GM18858 (cell line): ENCODE measurements around the gene ZMYM2.
"Not testable (repeated sequence)": the region's sequence is repeated elsewhere in the genome, so short reads cannot be mapped to it uniquely, and the experiment has no call there.

Experiments
- ATAC-seq: cut with Tn5 transposase; IDR thresholded peaks from one replicate; pipeline ENCODE4 v1.9.1; 2021; ENCODE audit not compliant: unreplicated experiment

ZMYM2 gene

DNA sequence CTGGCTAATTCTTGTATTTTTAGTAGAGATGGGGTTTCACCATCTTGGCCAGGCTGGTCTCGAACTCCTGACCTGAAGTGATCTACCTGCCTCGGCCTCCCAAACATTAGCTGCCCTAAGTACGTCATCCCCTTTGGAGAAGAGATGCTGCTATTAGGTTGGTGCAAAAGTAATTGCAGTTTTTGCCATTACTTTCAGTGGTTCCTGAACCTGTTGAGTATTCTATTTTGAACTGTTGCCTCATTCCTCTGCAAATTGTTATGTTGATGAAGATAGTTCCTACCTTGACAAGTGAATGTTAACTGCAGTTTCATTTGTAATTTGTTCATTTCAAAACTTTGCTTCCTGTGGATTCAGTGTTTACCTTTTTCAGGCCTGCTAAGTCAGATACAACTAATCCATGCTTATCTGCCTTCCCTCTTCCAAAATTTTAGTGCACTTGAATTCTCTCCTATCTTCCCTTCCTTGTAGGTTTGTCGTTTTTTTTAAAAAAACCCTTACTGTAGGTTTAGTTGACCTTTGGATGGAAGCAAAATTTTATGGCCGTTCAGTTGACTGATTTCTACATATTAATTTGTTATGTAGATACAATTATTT lies 24.0 kb downstream of the ZMYM2 start:
- no peak for ATAC-seq

DNA sequence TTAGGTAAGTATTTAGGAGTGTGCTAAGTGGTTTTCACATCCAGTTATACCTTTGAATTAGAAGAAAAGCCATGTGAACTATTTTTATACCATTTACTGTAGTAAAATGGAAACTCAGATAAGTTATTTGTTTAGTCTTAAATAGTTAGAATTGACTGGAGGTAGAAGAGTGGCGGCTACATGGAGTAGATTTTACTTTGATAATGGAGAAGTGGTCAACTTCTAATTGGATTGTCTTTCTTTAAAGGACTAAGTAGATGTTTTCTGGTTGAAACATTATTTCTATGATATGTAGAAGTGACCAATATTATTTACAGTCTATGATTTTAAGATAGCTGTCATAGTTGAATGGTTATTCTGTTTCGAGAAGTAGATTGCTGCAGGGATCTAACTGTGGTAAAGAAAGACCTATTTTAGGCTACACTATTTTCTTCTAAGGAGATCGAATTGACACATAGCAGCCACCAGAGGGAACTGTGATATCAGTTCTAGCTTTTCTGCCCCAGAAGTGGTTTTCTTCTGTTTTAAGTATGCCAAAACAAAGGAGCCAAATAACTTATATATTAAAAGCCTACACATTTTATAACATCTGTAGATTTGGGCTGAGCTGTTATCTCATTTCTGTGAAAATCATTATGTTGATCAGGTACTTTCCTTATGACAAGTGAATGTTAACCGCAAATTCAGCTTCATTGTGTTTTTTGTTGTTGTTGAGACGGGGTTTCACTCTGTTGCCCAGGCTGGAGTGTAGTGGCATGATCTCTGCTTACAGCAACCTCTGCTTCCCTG lies 26.1 kb downstream of the ZMYM2 start:
- ATAC-seq: peak; percentile 75

DNA sequence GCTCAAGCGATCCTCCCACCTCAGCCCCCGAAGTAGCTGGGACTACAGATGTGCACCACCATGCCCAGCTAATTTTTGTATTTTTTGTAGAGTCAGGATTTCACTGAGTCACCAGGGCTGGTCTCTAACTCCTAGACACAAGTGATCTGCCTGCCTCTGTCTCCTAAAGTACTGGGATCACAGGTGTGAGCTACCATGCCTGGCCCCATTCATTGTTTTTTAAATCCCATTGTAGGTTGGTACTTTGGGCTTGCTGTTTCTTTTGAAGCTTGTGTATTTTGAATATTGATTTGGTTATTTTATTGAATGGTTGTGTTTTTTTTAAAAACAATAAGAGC lies 26.7 kb downstream of the ZMYM2 start:
- no peak for ATAC-seq

DNA sequence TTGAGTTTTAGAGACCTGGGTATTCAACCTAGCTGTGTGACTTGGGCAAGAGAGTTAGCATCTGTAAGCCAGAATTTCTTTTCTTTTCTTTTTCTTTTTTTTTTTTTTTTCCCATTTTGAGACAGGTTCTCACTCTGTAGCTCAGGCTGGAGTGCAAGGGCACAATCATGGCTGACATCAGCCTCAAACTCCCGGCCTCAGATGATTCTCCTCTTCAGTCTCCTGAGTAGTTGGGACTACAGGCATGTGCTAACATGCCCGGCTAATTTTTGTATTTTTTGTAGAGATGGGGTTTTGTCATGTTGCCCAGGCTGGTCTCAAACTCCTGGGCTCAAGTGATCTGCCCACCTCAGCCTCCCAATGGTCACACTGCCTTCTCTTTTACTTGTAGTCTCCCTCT lies 33.0 kb downstream of the ZMYM2 start:
- ATAC-seq: no peak

DNA sequence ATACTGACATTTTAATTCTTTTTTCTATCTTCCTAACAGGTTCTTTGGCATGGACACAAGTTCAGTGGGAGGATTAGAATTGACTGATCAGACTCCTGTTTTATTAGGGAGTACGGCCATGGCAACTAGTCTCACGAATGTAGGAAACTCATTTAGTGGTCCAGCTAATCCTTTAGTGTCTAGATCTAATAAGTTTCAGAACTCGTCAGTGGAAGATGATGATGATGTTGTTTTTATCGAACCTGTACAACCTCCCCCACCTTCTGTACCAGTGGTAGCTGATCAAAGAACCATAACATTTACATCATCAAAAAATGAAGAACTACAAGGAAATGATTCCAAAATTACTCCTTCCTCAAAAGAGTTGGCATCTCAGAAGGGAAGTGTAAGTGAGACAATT lies 34.5 kb downstream of the ZMYM2 start:
- ATAC-seq: no peak

GRCh38 chr13:19998960-19999359 lies 40.4 kb downstream of the ZMYM2 start:
- ATAC-seq: no peak

DNA sequence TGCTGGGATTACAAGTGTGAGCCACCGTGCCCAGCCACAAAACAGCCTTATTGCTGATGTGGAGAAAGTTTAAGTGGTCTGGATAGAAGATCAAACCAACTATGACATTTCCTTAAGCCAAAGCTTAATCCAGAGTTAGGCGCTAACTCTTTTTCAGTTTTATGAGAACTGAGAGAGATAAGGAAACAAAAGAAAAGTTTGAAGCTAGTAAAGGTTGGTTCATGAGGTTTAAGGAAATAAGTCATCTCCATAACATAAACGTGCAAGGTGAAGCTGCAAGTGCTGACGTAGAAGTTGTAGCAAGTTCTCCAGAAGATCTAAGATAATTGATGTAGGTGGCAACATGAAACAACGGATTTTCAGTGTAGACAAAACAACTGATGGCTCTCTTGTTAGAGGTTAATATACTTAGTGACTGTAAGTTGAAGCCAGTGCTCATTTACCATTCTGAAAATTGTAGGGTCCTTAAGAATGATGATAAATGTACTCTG lies 41.6 kb downstream of the ZMYM2 start:
- ATAC-seq: no peak

GRCh38 chr13:20001366-20002190 lies 43.1 kb downstream of the ZMYM2 start:
- no peak for ATAC-seq

GRCh38 chr13:20002787-20003186 lies 44.3 kb downstream of the ZMYM2 start:
- no peak for ATAC-seq

DNA sequence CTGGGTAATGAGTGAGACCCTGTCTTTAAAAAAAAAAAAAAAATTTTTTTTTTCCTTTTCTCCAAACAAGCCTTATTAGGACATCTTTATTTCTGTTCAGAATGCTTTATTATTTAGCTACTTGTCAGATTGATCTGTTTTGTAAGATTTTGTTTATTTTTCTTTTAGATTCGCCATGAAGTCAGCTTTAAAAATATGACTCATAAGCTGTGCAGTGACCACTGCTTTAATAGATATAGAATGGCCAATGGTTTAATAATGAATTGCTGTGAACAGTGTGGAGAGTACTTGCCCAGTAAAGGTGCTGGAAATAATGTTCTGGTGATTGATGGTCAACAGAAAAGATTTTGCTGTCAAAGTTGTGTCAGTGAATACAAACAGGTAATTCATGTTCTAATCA lies 47.7 kb downstream of the ZMYM2 start:
- no peak for ATAC-seq

DNA sequence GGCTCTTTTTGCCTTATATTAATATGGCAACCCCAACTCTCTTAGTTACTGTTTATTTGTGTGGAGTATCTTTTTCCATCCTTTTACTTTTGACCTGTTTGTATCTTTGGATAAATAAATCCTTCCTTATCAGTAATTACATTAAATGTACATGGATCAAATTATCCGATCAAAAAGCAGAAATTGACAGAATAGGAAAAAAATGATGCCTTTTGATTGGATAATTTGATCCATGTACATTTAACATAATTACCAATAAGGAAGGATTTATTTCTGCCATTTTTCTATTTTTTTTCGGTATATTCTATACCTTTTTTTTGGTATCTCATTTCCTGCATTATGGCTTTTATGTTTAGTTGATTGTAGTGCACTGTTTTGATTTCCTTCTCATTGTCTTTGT lies 57.2 kb downstream of the ZMYM2 start:
- ATAC-seq: no peak

- ATAC-seq: no peak
Measured at GRCh38 chr13:20016649-20017364, 58.3 kb downstream of the ZMYM2 start.

- ATAC-seq: no peak
Measured at GRCh38 chr13:20017365-20017711, 58.8 kb downstream of the ZMYM2 start.

- ATAC-seq: peak; percentile 56
Measured at GRCh38 chr13:20019043-20019442, 60.5 kb downstream of the ZMYM2 start.

- no peak for ATAC-seq
Measured at GRCh38 chr13:20024702-20025101, 66.2 kb downstream of the ZMYM2 start.

- no peak for ATAC-seq
Measured at GRCh38 chr13:20028953-20029352, 70.4 kb downstream of the ZMYM2 start.

DNA sequence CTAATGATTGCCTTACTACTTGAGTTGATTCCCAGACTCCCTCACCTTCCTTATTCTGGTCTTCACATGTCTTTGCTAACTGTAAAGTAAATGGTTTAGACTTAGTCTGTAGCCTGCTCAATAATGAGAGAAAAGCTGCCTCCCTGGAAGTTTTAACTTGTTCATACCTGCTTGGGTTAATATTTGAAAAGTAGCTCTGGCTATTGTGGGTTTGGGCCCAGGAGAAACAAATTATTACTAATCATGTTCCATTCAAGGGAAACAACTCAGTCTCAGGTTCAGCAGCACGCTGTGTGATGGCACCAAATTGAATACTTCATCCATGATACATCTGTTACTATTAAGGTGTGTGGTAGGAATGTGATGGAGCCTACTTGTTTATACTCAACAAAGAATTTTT lies 75.0 kb downstream of the ZMYM2 start:
- ATAC-seq: no peak

GRCh38 chr13:20035130-20035529 lies 76.6 kb downstream of the ZMYM2 start:
- ATAC-seq: no peak

GRCh38 chr13:20037908-20038307 lies 79.4 kb downstream of the ZMYM2 start:
- no peak for ATAC-seq

GRCh38 chr13:20042603-20043002 lies 84.1 kb downstream of the ZMYM2 start:
- not testable (repeated sequence) for ATAC-seq

DNA sequence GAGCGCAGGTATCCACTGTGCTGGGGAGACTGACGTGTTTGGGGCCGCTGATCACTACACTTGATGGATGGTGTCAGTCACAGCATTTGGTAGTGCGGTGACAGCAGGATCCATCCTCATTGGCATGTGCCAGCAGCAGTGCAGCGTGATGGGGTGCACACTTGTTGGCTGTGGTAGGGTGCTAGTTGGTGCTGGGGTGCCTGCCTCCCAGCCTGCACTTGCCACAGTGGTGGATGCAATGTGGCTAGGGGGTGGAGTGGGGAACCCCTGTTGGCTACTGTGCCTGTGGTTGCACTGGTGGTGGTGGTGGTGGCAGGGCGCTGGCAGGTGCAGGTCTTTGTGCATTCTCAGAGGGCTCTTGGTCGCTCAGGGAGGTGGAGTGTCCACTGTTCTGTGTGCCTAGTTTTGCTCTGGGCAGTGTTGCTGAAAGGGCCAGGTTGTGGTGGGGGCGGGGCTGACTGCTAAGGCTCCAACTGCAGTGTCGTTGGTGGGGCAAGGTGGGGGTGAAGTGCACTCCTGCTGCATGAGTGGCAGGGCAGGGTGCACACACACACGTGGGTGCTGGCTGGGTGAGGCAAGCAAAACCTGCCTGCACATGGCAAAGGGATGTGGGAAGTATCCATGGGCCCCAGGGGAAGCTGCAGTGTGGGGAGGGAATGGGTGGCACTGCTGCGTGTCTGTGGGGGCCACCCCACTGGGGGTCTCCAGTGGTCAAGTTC lies 84.8 kb downstream of the ZMYM2 start:
- no peak for ATAC-seq
